ENCODE data around the gene TMEM119. TPM values are rescaled to one million over a fixed set of nuclear protein-coding genes. Genes with fewer than 3 reads are reported as not detected.

Gene TMEM119
- total and polyA plus RNA-seq, 9 of the 15 experiments (the other 6 are each of a cell fraction or from before 2014, with no cell fraction given) = 0.18 TPM; not detected in 8

DNA sequence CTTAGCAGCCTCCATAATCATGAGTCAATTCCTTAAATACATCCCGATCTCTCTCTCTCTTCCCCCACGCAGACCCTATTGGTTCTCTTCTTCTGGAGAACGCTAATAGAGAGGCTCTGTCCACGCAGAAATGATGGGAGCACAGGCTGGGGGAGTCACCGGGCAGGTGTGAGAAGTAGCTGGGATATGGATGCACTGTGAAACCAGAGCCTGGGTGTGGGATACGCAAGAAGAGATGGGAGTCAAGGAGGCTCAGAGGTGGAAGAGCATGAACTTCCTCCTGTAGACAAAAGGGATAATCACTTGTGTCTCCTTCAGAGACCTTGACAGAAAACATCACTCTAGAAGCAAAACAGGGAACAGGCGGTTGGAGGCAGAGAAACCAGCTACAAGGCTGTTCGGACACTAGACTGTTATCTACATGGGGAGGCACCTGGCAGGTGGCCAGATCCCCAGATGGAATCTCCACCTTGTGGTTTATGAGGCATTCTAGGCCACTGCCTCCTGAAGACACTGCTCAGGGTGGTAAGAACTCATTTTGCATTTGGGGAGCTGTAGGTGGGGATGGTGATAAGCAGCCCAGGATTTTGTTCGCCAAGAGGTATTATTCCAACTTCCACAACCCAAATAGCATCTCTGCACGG, 43.0 kb upstream of the TMEM119 start (continued):
- no peak for TF ChIP-seq STAG1 (CRISPR knock-in tag; IDR thresholded peaks at IDR 0.05; ENCODE audit: borderline replicate concordance)
- TF ChIP-seq, protein P1, sequence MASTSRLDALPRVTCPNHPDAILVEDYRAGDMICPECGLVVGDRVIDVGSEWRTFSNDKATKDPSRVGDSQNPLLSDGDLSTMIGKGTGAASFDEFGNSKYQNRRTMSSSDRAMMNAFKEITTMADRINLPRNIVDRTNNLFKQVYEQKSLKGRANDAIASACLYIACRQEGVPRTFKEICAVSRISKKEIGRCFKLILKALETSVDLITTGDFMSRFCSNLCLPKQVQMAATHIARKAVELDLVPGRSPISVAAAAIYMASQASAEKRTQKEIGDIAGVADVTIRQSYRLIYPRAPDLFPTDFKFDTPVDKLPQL (IDR thresholded peaks at IDR 0.05; ENCODE audit: extremely low read depth, insufficient read length) = no peak
- TF ChIP-seq, protein P2, sequence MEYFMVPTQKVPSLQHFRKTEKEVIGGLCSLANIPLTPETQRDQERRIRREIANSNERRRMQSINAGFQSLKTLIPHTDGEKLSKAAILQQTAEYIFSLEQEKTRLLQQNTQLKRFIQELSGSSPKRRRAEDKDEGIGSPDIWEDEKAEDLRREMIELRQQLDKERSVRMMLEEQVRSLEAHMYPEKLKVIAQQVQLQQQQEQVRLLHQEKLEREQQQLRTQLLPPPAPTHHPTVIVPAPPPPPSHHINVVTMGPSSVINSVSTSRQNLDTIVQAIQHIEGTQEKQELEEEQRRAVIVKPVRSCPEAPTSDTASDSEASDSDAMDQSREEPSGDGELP (CRISPR knock-in tag; IDR thresholded peaks at IDR 0.05; ENCODE audit: borderline replicate concordance) = peak; percentile 74; the same call in 1 of the 2 replicates
- TF ChIP-seq MYC (IDR thresholded peaks at IDR 0.05; ENCODE audit: low read depth, low read length) = peak; percentile 81
- TF ChIP-seq MYC (CRISPR knock-in tag; IDR thresholded peaks at IDR 0.05; ENCODE audit: borderline replicate concordance, low read depth) = no peak
- peak; percentile 68; the same call in 1 of the 2 replicates for TF ChIP-seq XRCC5 (IDR thresholded peaks at IDR 0.05; ENCODE audit: low read depth, low read length)
- no peak for TF ChIP-seq FUS (optimal IDR thresholded peaks at IDR 0.05; ENCODE audit: low read depth, low read length)
- TF ChIP-seq, protein P3, sequence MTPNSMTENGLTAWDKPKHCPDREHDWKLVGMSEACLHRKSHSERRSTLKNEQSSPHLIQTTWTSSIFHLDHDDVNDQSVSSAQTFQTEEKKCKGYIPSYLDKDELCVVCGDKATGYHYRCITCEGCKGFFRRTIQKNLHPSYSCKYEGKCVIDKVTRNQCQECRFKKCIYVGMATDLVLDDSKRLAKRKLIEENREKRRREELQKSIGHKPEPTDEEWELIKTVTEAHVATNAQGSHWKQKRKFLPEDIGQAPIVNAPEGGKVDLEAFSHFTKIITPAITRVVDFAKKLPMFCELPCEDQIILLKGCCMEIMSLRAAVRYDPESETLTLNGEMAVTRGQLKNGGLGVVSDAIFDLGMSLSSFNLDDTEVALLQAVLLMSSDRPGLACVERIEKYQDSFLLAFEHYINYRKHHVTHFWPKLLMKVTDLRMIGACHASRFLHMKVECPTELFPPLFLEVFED (CRISPR knock-in tag; conservative IDR thresholded peaks at IDR 0.05) = no peak
- TF ChIP-seq SMARCC2 (IDR thresholded peaks at IDR 0.05; ENCODE audit: low read depth) = 0 out of 2 replicates have a peak, but pooled peaks have one; percentile 34
- no peak for TF ChIP-seq EHMT2 (IDR thresholded peaks at IDR 0.05)
- TF ChIP-seq TCF3 (CRISPR knock-in tag; IDR thresholded peaks at IDR 0.05) = peak; percentile 55
- TF ChIP-seq SMAD1 (IDR thresholded peaks at IDR 0.05; ENCODE audit: low read depth, low read length, partially characterized antibody) = peak; percentile 94
- TF ChIP-seq ATF1 (CRISPR knock-in tag; IDR thresholded peaks at IDR 0.05) = no peak
- TF ChIP-seq ATF1 (tag; IDR thresholded peaks at IDR 0.05) = peak; percentile 35; the same call in 1 of the 2 replicates
- peak; percentile 57 for TF ChIP-seq MEIS2 (IDR thresholded peaks at IDR 0.05; ENCODE audit: partially characterized antibody)
- peak; percentile 54 for TF ChIP-seq CBFA2T2 (conservative IDR thresholded peaks at IDR 0.05)
- TF ChIP-seq, protein P4, sequence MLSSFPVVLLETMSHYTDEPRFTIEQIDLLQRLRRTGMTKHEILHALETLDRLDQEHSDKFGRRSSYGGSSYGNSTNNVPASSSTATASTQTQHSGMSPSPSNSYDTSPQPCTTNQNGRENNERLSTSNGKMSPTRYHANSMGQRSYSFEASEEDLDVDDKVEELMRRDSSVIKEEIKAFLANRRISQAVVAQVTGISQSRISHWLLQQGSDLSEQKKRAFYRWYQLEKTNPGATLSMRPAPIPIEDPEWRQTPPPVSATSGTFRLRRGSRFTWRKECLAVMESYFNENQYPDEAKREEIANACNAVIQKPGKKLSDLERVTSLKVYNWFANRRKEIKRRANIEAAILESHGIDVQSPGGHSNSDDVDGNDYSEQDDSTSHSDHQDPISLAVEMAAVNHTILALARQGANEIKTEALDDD (IDR thresholded peaks at IDR 0.05) = 0 out of 2 replicates have a peak, but pooled peaks have one; percentile 25
- TF ChIP-seq ZNF644 (tag; IDR thresholded peaks at IDR 0.05; ENCODE audit: low read depth) = 0 out of 2 replicates have a peak, but pooled peaks have one; percentile 61
- TF ChIP-seq, protein P5, sequence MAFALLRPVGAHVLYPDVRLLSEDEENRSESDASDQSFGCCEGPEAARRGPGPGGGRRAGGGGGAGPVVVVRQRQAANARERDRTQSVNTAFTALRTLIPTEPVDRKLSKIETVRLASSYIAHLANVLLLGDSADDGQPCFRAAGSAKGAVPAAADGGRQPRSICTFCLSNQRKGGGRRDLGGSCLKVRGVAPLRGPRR (CRISPR knock-in tag; IDR thresholded peaks at IDR 0.05) = no peak
- no peak for TF ChIP-seq FOXK1 (CRISPR knock-in tag; IDR thresholded peaks at IDR 0.05; ENCODE audit: borderline replicate concordance)
- no peak for TF ChIP-seq ZNF561 (CRISPR knock-in tag; conservative IDR thresholded peaks at IDR 0.05)
- TF ChIP-seq, protein P6, sequence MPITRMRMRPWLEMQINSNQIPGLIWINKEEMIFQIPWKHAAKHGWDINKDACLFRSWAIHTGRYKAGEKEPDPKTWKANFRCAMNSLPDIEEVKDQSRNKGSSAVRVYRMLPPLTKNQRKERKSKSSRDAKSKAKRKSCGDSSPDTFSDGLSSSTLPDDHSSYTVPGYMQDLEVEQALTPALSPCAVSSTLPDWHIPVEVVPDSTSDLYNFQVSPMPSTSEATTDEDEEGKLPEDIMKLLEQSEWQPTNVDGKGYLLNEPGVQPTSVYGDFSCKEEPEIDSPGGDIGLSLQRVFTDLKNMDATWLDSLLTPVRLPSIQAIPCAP (CRISPR knock-in tag; IDR thresholded peaks at IDR 0.05; ENCODE audit: borderline replicate concordance) = no peak
